GOT3 (cell line): Measurements from ENCODE around the gene FEZF2.

Experiments
- DNase-seq: peaks from one replicate; lab custom pipeline; 2025; ENCODE audit warnings: mixed read lengths; lab: John Stamatoyannopoulos, UW

Gene FEZF2

GRCh38 chr3:62373215-62373614, at the start of gene FEZF2:
FEZF2 (minus strand) TSS chr3:62373550; CDS start chr3:62372868, 682 bp downstream.
- no peak for DNase-seq

- no peak for DNase-seq
Measured at GRCh38 chr3:62421207-62421606, 47.9 kb upstream of the FEZF2 start.

GRCh38 chr3:62416144-62416543, 42.8 kb upstream of the FEZF2 start:
- DNase-seq = no peak

- no peak for DNase-seq
Measured at GRCh38 chr3:62415312-62415801, 42.0 kb upstream of the FEZF2 start.

GRCh38 chr3:62414786-62415185, 41.4 kb upstream of the FEZF2 start:
- no peak for DNase-seq

- DNase-seq = no peak
Measured at GRCh38 chr3:62413687-62414086, 40.3 kb upstream of the FEZF2 start.

- no peak for DNase-seq
Measured at GRCh38 chr3:62406945-62407344, 33.6 kb upstream of the FEZF2 start.

- DNase-seq = no peak
Measured at GRCh38 chr3:62405566-62405965, 32.2 kb upstream of the FEZF2 start.

- DNase-seq = no peak
Measured at GRCh38 chr3:62405135-62405534, 31.8 kb upstream of the FEZF2 start.

GRCh38 chr3:62404321-62404720, 31.0 kb upstream of the FEZF2 start:
- DNase-seq = no peak

- DNase-seq = no peak
Measured at GRCh38 chr3:62403765-62404164, 30.4 kb upstream of the FEZF2 start.

GRCh38 chr3:62392626-62393292, 19.4 kb upstream of the FEZF2 start:
- no peak for DNase-seq

- DNase-seq = no peak
Measured at GRCh38 chr3:62387251-62387650, 13.9 kb upstream of the FEZF2 start.

GRCh38 chr3:62379321-62379798, 6.0 kb upstream of the FEZF2 start:
- DNase-seq = no peak

- no peak for DNase-seq
Measured at GRCh38 chr3:62378921-62379320, 5.6 kb upstream of the FEZF2 start.

- DNase-seq = no peak
Measured at GRCh38 chr3:62378311-62378789, 5.0 kb upstream of the FEZF2 start.

- no peak for DNase-seq
Measured at GRCh38 chr3:62376906-62377877, 3.8 kb upstream of the FEZF2 start.

- no peak for DNase-seq
Measured at GRCh38 chr3:62376454-62376720, 3.0 kb upstream of the FEZF2 start.

GRCh38 chr3:62375655-62376453, 2.5 kb upstream of the FEZF2 start:
- DNase-seq = no peak

- no peak for DNase-seq
Measured at GRCh38 chr3:62374341-62375218, 1.2 kb upstream of the FEZF2 start.

GRCh38 chr3:62373714-62374333, 474 bp upstream of the FEZF2 start:
- no peak for DNase-seq
